ENCODE results near the gene TMEM131L.

The TMEM131L gene

DNA sequence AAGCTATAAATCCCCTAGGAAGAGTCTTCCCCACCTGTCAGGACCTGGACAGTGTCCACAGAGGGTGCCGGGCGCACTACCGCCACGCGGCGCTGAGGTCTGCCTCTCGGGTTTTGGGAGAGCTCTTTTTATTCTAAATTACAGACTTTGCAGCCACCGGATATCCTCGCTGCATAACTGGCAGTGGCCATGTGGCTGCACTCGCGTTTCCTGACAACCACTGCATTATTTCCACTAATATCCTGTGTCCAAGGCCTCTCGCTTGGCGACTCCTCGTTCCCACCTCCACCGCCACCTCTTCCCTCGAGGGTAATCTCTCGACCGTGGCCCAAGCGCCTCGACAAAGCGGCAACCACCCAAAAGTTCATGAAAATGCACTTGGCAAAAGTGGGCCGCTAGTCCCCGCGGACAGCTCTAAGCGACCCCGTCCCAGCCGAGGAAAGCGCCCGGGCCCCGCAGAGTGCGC, 512 bp upstream of the TMEM131L start:
- Histone ChIP-seq H3K9ac (ENCODE audit: low read depth, low read length, poor library complexity, severe bottlenecking) (peak overlapping the region; percentile 91), H3K79me2 (ENCODE audit: insufficient read depth, low read length) (peaks cover 53% of the 10 kb centered on the region), H3K36me3 (ENCODE audit: insufficient read depth, low read length) (peaks cover 2% of the 10 kb centered on the region; the same call in 1 of the 2 replicates), H3K4me1 (ENCODE audit: insufficient read depth, low read length, poor library complexity, severe bottlenecking) (peaks cover 44% of the 10 kb centered on the region), H4K20me1 (ENCODE audit: insufficient read depth, low read length, poor library complexity, severe bottlenecking) (peaks cover 36% of the 10 kb centered on the region), H3K4me2 (ENCODE audit: low read depth, low read length, poor library complexity, severe bottlenecking) (peak overlapping the region; percentile 79), H3K9me2 (replicated peaks; ENCODE audit: low read depth, low read length) (no peaks in the 10 kb centered on the region), H3K4me3 (ENCODE audit: low read length, poor library complexity, severe bottlenecking) (peak overlapping the region; percentile 73), H3K27me3 (ENCODE audit: insufficient read depth, low read length, poor library complexity, severe bottlenecking) (no peaks in the 10 kb centered on the region), H3F3A (ENCODE audit: low read depth) (peaks cover 6% of the 10 kb centered on the region; the same call in 1 of the 2 replicates), H2AFZ (ENCODE audit: low read length) (peak overlapping the region; percentile 21), H3K9me3 (ENCODE audit: insufficient read depth, low read depth, low read length) (no peaks in the 10 kb centered on the region)
- TF ChIP-seq, protein P1, sequence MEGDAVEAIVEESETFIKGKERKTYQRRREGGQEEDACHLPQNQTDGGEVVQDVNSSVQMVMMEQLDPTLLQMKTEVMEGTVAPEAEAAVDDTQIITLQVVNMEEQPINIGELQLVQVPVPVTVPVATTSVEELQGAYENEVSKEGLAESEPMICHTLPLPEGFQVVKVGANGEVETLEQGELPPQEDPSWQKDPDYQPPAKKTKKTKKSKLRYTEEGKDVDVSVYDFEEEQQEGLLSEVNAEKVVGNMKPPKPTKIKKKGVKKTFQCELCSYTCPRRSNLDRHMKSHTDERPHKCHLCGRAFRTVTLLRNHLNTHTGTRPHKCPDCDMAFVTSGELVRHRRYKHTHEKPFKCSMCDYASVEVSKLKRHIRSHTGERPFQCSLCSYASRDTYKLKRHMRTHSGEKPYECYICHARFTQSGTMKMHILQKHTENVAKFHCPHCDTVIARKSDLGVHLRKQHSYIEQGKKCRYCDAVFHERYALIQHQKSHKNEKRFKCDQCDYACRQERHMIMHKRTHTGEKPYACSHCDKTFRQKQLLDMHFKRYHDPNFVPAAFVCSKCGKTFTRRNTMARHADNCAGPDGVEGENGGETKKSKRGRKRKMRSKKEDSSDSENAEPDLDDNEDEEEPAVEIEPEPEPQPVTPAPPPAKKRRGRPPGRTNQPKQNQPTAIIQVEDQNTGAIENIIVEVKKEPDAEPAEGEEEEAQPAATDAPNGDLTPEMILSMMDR (conservative IDR thresholded peaks at IDR 0.05; ENCODE audit: low read length): peak; percentile 34
- TF ChIP-seq EZH2phosphoT487 (IDR thresholded peaks at IDR 0.05; ENCODE audit: borderline replicate concordance): no peak

DNA sequence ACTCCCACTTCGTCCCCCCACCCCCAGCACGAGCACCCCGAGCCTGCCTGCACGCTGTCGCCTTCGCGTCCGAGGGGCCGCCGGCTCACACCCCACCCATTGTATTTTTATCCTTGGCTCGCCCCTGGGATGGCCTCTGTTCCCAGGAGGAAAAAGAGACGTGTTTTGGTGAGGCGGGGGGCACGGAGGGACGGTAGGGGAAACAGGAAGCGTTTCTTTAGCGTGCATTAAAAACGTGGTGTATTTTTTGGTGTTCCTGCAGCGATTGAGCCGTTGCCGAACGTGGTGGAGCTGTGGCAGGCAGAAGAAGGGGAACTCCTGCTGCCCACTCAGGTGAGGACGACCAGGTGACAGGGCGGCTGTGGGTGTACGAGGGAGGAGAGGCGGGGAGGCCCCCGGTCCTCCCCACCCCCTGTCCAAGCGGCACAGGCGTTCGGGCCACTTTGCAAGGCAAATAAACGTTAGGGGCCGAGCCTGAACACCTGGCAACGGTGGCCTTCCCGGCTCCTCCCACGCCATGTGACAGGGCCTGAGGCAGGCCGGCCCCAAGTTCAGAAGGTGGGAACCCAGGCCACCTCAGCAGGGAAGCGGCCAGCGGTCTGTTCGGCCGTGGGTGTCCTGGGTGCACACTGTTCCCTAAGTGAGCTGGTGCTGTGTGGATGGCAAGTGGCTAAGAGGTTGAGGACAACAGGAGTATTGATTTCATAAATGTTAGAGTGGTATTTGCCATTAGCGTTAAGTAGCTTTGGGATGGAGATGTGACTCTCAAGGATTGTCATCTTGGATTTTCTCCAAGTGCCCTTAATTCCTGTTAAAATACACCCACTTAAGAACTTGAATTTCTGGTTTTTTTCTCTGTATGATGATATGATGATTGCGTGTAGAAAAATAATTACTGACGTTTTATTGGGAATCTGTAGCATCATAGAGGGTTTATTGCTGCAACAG, 1.1 kb downstream of the TMEM131L start:
- Histone ChIP-seq H3K9me2 (replicated peaks; ENCODE audit: low read depth, low read length) (no peaks in the 10 kb centered on the region), H3K36me3 (ENCODE audit: insufficient read depth, low read length) (peaks cover 7% of the 10 kb centered on the region; the same call in 1 of the 2 replicates), H3K79me2 (ENCODE audit: insufficient read depth, low read length) (peaks cover 69% of the 10 kb centered on the region), H3K4me1 (ENCODE audit: insufficient read depth, low read length, poor library complexity, severe bottlenecking) (peaks cover 59% of the 10 kb centered on the region), H4K20me1 (ENCODE audit: insufficient read depth, low read length, poor library complexity, severe bottlenecking) (peaks cover 52% of the 10 kb centered on the region), H2AFZ (ENCODE audit: low read length) (peak overlapping the region; percentile 69), H3K4me3 (ENCODE audit: low read length, poor library complexity, severe bottlenecking) (peak overlapping the region; percentile 88), H3K27me3 (ENCODE audit: insufficient read depth, low read length, poor library complexity, severe bottlenecking) (no peaks in the 10 kb centered on the region), H3K9ac (ENCODE audit: low read depth, low read length, poor library complexity, severe bottlenecking) (peak overlapping the region; percentile 91), H3F3A (ENCODE audit: low read depth) (peaks cover 6% of the 10 kb centered on the region; the same call in 1 of the 2 replicates), H3K9me3 (ENCODE audit: insufficient read depth, low read depth, low read length) (no peaks in the 10 kb centered on the region), H3K4me2 (ENCODE audit: low read depth, low read length, poor library complexity, severe bottlenecking) (peak overlapping the region; percentile 87)
- no peak for TF ChIP-seq EZH2phosphoT487 (IDR thresholded peaks at IDR 0.05; ENCODE audit: borderline replicate concordance)
- TF ChIP-seq, protein P1 (conservative IDR thresholded peaks at IDR 0.05; ENCODE audit: low read length): no peak

DNA sequence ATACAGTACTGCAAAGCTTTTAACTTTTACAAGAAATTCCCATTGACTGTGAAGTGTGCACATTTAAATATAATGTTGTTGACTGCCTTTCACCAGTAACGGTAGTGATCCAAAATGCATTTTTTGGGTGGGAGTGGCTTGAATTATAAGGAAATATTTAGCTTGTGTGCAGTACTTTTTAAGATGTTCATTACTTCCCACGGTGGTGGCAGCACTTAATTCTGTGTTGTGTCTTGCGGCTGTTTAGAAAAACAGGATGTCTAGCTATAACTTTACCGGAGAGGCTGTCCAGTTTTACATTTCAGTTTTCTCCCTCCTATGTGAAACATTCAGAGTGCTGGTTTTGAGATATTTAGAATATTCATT, 1.7 kb downstream of the TMEM131L start:
- H3K36me3 ChIP-seq (ENCODE audit: insufficient read depth, low read length): peaks cover 7% of the 10 kb centered on the region; the same call in 1 of the 2 replicates
- peaks cover 59% of the 10 kb centered on the region for H4K20me1 ChIP-seq (ENCODE audit: insufficient read depth, low read length, poor library complexity, severe bottlenecking)
- H2AFZ ChIP-seq (ENCODE audit: low read length): no peak overlapping the region
- H3K79me2 ChIP-seq (ENCODE audit: insufficient read depth, low read length): peaks cover 75% of the 10 kb centered on the region
- H3K4me1 ChIP-seq (ENCODE audit: insufficient read depth, low read length, poor library complexity, severe bottlenecking): peaks cover 65% of the 10 kb centered on the region
- H3K9me2 ChIP-seq (replicated peaks; ENCODE audit: low read depth, low read length): no peaks in the 10 kb centered on the region
- H3K4me3 ChIP-seq (ENCODE audit: low read length, poor library complexity, severe bottlenecking): peak overlapping the region; percentile 88
- no peaks in the 10 kb centered on the region for H3K9me3 ChIP-seq (ENCODE audit: insufficient read depth, low read depth, low read length)
- H3K27me3 ChIP-seq (ENCODE audit: insufficient read depth, low read length, poor library complexity, severe bottlenecking): no peaks in the 10 kb centered on the region
- peaks cover 6% of the 10 kb centered on the region; the same call in 1 of the 2 replicates for H3F3A ChIP-seq (ENCODE audit: low read depth)
- TF ChIP-seq, protein P1 (conservative IDR thresholded peaks at IDR 0.05; ENCODE audit: low read length): no peak; the same call in 1 of the 2 replicates
- TF ChIP-seq EZH2phosphoT487 (IDR thresholded peaks at IDR 0.05; ENCODE audit: borderline replicate concordance): no peak
- peak overlapping the region; percentile 87 for H3K4me2 ChIP-seq (ENCODE audit: low read depth, low read length, poor library complexity, severe bottlenecking)
- H3K9ac ChIP-seq (ENCODE audit: low read depth, low read length, poor library complexity, severe bottlenecking): peak overlapping the region; percentile 91
